Neural crest cell (in vitro differentiated cells): ENCODE measurements around the gene BBS4. TPM values are rescaled to one million over a fixed set of nuclear protein-coding genes. Genes with fewer than 3 reads are reported as not detected.

ENCODE experiments used
- DNase-seq: peaks from one replicate; pipeline ENCODE4 v3.0.0; 2021; ENCODE audit warnings: low read depth, mixed read lengths, low spot score
- H3K27ac Mint-ChIP-seq: one replicate; pipeline ENCODE4 v1.8.0; 2021; ENCODE audit warnings: mild to moderate bottlenecking, mixed read lengths; ENCODE audit not compliant: unreplicated experiment
- H3K27me3 Mint-ChIP-seq: 2 replicates; pipeline ENCODE4 v1.8.0; 2021; ENCODE audit warnings: low read depth, mild to moderate bottlenecking, mixed read lengths
- H3K36me3 Mint-ChIP-seq: 2 replicates; pipeline ENCODE4 v1.8.0; 2021; ENCODE audit warnings: low read depth, mild to moderate bottlenecking, mixed read lengths
- H3K4me1 Mint-ChIP-seq: 2 replicates; pipeline ENCODE4 v1.8.0; 2021; ENCODE audit warnings: mixed read lengths
- H3K4me3 Mint-ChIP-seq: one replicate; pipeline ENCODE4 v1.8.0; 2021; ENCODE audit warnings: mild to moderate bottlenecking, mixed read lengths
- H3K9me3 Mint-ChIP-seq: 2 replicates; pipeline ENCODE4 v1.8.0; 2021; ENCODE audit warnings: mixed read lengths
- total RNA-seq: library from RNA; stranded (reverse); gene quantifications from 2 replicates; pipeline ENCODE4 v1.2.1, GENCODE V29; 2021
- TF ChIP-seq, protein P1 (sequence below): fragments of 200-600 bp; sonication (generic); conservative IDR thresholded peaks from 2 replicates; pipeline ENCODE4 v1.5.0; 2021; ENCODE audit warnings: antibody characterized with exemption, mild to moderate bottlenecking

BBS4 gene
- total RNA-seq, 1 donor from 2014 or later, result 27.2 TPM

- no peak overlapping the region for H3K27ac Mint-ChIP-seq
- no peaks in the 10 kb centered on the region for H3K36me3 Mint-ChIP-seq
- no peaks in the 10 kb centered on the region for H3K27me3 Mint-ChIP-seq
- DNase-seq, result no peak
- TF ChIP-seq, protein P1, sequence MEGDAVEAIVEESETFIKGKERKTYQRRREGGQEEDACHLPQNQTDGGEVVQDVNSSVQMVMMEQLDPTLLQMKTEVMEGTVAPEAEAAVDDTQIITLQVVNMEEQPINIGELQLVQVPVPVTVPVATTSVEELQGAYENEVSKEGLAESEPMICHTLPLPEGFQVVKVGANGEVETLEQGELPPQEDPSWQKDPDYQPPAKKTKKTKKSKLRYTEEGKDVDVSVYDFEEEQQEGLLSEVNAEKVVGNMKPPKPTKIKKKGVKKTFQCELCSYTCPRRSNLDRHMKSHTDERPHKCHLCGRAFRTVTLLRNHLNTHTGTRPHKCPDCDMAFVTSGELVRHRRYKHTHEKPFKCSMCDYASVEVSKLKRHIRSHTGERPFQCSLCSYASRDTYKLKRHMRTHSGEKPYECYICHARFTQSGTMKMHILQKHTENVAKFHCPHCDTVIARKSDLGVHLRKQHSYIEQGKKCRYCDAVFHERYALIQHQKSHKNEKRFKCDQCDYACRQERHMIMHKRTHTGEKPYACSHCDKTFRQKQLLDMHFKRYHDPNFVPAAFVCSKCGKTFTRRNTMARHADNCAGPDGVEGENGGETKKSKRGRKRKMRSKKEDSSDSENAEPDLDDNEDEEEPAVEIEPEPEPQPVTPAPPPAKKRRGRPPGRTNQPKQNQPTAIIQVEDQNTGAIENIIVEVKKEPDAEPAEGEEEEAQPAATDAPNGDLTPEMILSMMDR, result no peak
- H3K4me1 Mint-ChIP-seq, result peaks cover 40% of the 10 kb centered on the region
- H3K4me3 Mint-ChIP-seq, result peak overlapping the region; percentile 83
- no peaks in the 10 kb centered on the region for H3K9me3 Mint-ChIP-seq
Observed at GRCh38 chr15:72781631-72782030, 95.6 kb downstream of the BBS4 start.

GRCh38 chr15:72782274-72783003, 96.4 kb downstream of the BBS4 start:
- H3K27me3 Mint-ChIP-seq, result no peaks in the 10 kb centered on the region
- no peak for DNase-seq
- no peaks in the 10 kb centered on the region for H3K36me3 Mint-ChIP-seq
- peaks cover 42% of the 10 kb centered on the region for H3K4me1 Mint-ChIP-seq
- peak overlapping the region; percentile 87 for H3K4me3 Mint-ChIP-seq
- TF ChIP-seq, protein P1, result no peak
- peak overlapping the region; percentile 47 for H3K27ac Mint-ChIP-seq
- no peaks in the 10 kb centered on the region for H3K9me3 Mint-ChIP-seq

DNA sequence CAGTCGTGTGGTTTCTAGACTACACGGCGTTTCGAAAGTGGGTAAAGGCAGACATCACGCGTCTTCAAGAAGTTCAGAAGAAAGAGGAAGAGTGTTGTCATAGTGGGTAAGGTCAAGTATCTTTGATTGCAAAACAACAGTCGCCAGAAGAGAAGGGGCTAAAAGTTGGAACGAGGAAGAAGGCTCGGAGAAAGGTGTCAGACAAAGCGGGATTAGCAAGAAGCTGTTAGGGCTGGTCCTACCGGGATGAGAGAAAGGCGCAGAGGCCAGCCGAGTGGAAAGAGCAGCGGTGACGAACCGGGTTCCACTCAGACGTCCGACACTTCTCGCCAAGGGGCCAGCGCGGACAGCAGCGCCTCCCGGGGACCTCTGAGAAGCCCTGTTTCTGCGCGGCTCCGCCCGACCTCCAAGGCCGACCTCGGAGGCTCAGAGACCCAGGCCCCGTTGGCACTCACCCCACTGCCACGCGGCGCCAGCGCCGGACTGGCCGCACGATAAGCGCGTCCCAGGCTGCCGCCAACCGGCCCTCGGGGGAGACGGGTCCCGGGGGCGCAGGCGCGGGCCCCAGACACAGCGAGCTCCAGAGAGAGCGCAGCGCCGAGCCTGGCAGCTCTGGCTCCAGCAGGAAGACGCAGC, 97.1 kb downstream of the BBS4 start:
- Mint-ChIP-seq H3K4me1 (peaks cover 42% of the 10 kb centered on the region), H3K9me3 (no peaks in the 10 kb centered on the region)

DNA sequence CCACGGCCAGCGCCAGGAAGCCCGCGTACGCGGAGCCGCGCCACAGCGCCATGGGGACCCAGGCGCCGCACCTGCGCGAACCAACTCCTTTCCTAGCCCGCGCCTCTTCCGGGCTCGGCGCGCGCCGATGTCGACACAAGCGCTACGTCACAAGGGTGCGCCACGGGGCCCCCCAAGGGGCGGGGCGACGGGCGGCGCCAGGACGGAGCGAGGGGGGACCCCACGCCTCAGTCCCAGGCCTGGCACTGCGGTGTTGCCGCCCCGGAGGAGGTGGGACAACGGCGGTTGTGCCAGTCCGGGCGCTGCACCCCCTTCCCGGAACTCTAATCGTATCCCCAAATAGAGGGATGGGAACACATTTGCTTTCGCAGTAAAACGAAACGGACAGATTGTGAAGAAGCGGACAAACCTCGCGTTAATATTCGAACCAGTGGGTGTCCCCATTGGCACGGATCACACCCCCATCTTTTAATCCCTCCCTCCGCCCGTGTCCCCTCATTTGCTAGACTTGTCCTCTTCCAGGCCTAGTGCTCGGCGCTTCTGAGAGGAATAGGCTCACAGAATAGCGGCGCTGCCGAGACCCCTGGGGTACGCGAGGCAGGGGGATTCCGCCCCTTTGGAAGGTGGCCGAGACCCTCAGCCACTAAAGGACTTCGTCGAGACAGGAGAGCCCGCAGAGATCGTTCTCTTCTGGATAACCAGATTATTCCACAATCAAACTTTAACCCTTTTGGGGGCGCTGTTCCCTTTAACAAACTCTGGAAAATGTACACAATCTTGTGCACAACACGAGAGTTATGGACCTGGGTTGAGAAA, 97.8 kb downstream of the BBS4 start, which contains the start of gene ADPGK:
Gene ADPGK, minus strand, starts transcription at position 119 of the 816 bp plus-strand sequence. Its CDS starts 67 bp downstream, at position 52.
- peak; percentile 87 for DNase-seq
- Mint-ChIP-seq H3K4me3 (peak within 1 kb of the TSS; percentile 95), H3K4me1 (peaks cover 42% of the 10 kb centered on the region), H3K27me3 (no peaks in the 10 kb centered on the region), H3K27ac (peak within 1 kb of the TSS; percentile 91), H3K36me3 (no peaks in the 10 kb centered on the region), H3K9me3 (no peaks in the 10 kb centered on the region)
- TF ChIP-seq, protein P1, result peak; percentile 71

More for the DNA sequence above, 97.1 kb downstream of the BBS4 start:
- DNase-seq, result no peak
- Mint-ChIP-seq H3K4me3 (peak overlapping the region; percentile 95), H3K36me3 (no peaks in the 10 kb centered on the region), H3K27ac (peak overlapping the region; percentile 47), H3K27me3 (no peaks in the 10 kb centered on the region)
- TF ChIP-seq, protein P1, result no peak

GRCh38 chr15:72784456-72784876, 98.5 kb downstream of the BBS4 start:
- no peaks in the 10 kb centered on the region for H3K36me3 Mint-ChIP-seq
- peaks cover under 1% of the 10 kb centered on the region for H3K27me3 Mint-ChIP-seq
- H3K9me3 Mint-ChIP-seq, result no peaks in the 10 kb centered on the region
- peak overlapping the region; percentile 95 for H3K4me3 Mint-ChIP-seq
- TF ChIP-seq, protein P1, result no peak
- H3K4me1 Mint-ChIP-seq, result peaks cover 42% of the 10 kb centered on the region
- DNase-seq, result no peak
- H3K27ac Mint-ChIP-seq, result peak overlapping the region; percentile 91
